Testis (tissue), 3 donors: Measurements from ENCODE around the gene NHSL1. TPM values are rescaled to one million over a fixed set of nuclear protein-coding genes. Genes with fewer than 3 reads are reported as not detected.

Experiments
- DNase-seq: peaks from one replicate; pipeline ENCODE4 v3.0.0-alpha.2; 2019
- H3K27ac ChIP-seq, 2 donors: fragments of 200-600 bp; sonication (generic); one replicate each; pipeline ENCODE4 v1.5.1; 2019
- H3K27me3 ChIP-seq: fragments of 200-600 bp; sonication (generic); one replicate; pipeline ENCODE4 v1.5.1; 2019
- H3K36me3 ChIP-seq: fragments of 200-600 bp; sonication (generic); one replicate; pipeline ENCODE4 v1.5.1; 2017; ENCODE audit warnings: low read depth; ENCODE audit errors: missing control alignments
- H3K4me1 ChIP-seq: fragments of 200-600 bp; sonication (generic); one replicate; pipeline ENCODE4 v1.5.1; 2019
- H3K4me3 ChIP-seq, 2 donors: fragments of 200-600 bp; sonication (generic); one replicate each; pipeline ENCODE4 v1.5.1; 2017 to 2019
- H3K9me3 ChIP-seq: fragments of 200-600 bp; sonication (generic); one replicate; pipeline ENCODE4 v1.5.1; 2017
- POLR2A ChIP-seq: fragments of 450-650 bp; IDR thresholded peaks from one replicate; pipeline ENCODE4 v1.6.1; 2017; ENCODE audit warnings: antibody characterized with exemption, mild to moderate bottlenecking, moderate library complexity
- WGBS, 2 donors: methylation state at CpG; one replicate each; pipeline ENCODE4 v1.1.5; 2018; 5-methylcytosine and 5-hydroxymethylcytosine counted together
- intact Hi-C: fragments of 100-400 bp; cut with DNase I; formaldehyde crosslinking; loops from one replicate; pipeline ENCODE4 v1.15.1; 2023; ENCODE audit warnings: low total_unique reads
- polyA plus RNA-seq: library from polyadenylated mRNA; stranded (reverse); fragments of 350-450 nt; fragmentation: Illumina TruSeq; extraction: RNeasy Lipid Tissue Mini Kit (QIAGEN cat#74804); gene quantifications from one replicate; pipeline ENCODE4 v1.2.3, GENCODE V29; 2014; ENCODE audit warnings: low read depth, low replicate concordance; ENCODE audit not compliant: insufficient read depth
- total RNA-seq, 2 donors: library from RNA; depleted of rRNA; stranded (reverse); fragments of >200 nt; gene quantifications; one replicate each; pipeline ENCODE4 v1.2.3, GENCODE V29; 2016
- TF ChIP-seq, protein P1 (sequence below), 3 experiments: fragments of 450-650 bp in 2 of 3; fragments of 200-600 bp in 1 of 3; sonication (generic) in 1 of 3; IDR thresholded peaks; one replicate each; pipeline ENCODE4 v1.5.1; 2016 to 2019; ENCODE audit warnings: antibody characterized with exemption in 3 of 3, mild to moderate bottlenecking in 2 of 3, moderate library complexity in 1 of 3

NHSL1 gene
- total and polyA plus RNA-seq, 3 donors from 2014 or later = 2.5 to 2.7 (median 2.6) TPM

DNA sequence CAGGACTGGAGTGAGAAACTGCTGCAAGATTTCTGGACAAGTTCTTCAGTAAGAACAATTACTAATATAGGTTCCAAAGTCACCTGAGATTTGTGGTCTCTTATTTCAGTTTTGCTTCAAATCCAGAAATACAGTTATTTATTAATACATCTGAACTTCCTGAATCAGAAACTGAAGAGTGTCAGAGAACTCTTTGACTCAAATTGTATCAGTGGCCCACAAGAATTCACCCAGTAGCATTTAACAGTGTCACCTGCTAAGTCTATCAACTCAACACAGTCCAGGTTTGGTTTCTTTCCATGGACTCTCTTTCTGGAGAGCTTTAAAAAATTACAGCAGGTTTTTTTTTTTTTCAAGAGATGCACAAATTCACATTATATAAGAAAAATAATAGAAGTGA lies 18.8 kb upstream of the NHSL1 start:
- TF ChIP-seq, protein P1, sequence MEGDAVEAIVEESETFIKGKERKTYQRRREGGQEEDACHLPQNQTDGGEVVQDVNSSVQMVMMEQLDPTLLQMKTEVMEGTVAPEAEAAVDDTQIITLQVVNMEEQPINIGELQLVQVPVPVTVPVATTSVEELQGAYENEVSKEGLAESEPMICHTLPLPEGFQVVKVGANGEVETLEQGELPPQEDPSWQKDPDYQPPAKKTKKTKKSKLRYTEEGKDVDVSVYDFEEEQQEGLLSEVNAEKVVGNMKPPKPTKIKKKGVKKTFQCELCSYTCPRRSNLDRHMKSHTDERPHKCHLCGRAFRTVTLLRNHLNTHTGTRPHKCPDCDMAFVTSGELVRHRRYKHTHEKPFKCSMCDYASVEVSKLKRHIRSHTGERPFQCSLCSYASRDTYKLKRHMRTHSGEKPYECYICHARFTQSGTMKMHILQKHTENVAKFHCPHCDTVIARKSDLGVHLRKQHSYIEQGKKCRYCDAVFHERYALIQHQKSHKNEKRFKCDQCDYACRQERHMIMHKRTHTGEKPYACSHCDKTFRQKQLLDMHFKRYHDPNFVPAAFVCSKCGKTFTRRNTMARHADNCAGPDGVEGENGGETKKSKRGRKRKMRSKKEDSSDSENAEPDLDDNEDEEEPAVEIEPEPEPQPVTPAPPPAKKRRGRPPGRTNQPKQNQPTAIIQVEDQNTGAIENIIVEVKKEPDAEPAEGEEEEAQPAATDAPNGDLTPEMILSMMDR (IDR thresholded peaks at IDR 0.05) = no peak
- Histone ChIP-seq H3K4me3 (no peak overlapping the region), H3K36me3 (no peaks in the 10 kb centered on the region), H3K27me3 (no peaks in the 10 kb centered on the region), H3K27ac (no peak overlapping the region), H3K4me1 (no peaks in the 10 kb centered on the region), H3K9me3 (no peaks in the 10 kb centered on the region)
- intact Hi-C loops = no loop called here
- DNase-seq = no peak

GRCh38 chr6:138517635-138518034 lies 18.3 kb upstream of the NHSL1 start:
- no peak overlapping the region for H3K4me3 ChIP-seq
- DNase-seq = peak; percentile 74
- no peak overlapping the region for H3K27ac ChIP-seq
- 98 to 100% methylated on average over 2 to 3 of the region's 3 CpGs for WGBS, 2 donors
- H3K4me1 ChIP-seq = no peaks in the 10 kb centered on the region
- no peaks in the 10 kb centered on the region for H3K9me3 ChIP-seq
- TF ChIP-seq, protein P1 (IDR thresholded peaks at IDR 0.05) = peak; percentile 42 to 56 (median 42)
- TF ChIP-seq POLR2A = no peak
- intact Hi-C loops = no loop called here
- H3K27me3 ChIP-seq = no peaks in the 10 kb centered on the region
- H3K36me3 ChIP-seq = no peaks in the 10 kb centered on the region

- Histone ChIP-seq H3K27ac (no peak overlapping the region), H3K4me1 (no peaks in the 10 kb centered on the region), H3K27me3 (no peaks in the 10 kb centered on the region), H3K9me3 (no peaks in the 10 kb centered on the region), H3K36me3 (no peaks in the 10 kb centered on the region), H3K4me3 (no peak overlapping the region)
- no peak for DNase-seq
- WGBS, 2 donors = 87 to 92% methylated on average over 12 of the region's 12 CpGs
- TF ChIP-seq, protein P1 (IDR thresholded peaks at IDR 0.05) = no peak
- no peak for TF ChIP-seq POLR2A
- intact Hi-C loops = no loop called here
Measured at GRCh38 chr6:138515657-138516248, 16.5 kb upstream of the NHSL1 start.

GRCh38 chr6:138514860-138515540 lies 15.7 kb upstream of the NHSL1 start:
- intact Hi-C loops = no loop called here
- no peak for DNase-seq
- H3K36me3 ChIP-seq = no peaks in the 10 kb centered on the region
- H3K9me3 ChIP-seq = no peaks in the 10 kb centered on the region
- no peak overlapping the region for H3K4me3 ChIP-seq
- no peaks in the 10 kb centered on the region for H3K4me1 ChIP-seq
- H3K27me3 ChIP-seq = no peaks in the 10 kb centered on the region
- no peak for TF ChIP-seq POLR2A
- TF ChIP-seq, protein P1 (IDR thresholded peaks at IDR 0.05) = no peak
- no peak overlapping the region for H3K27ac ChIP-seq
- 91 to 96% methylated on average over 9 of the region's 9 CpGs for WGBS, 2 donors

- H3K9me3 ChIP-seq = no peaks in the 10 kb centered on the region
- WGBS, 2 donors = 59 to 75% methylated on average over 8 of the region's 8 CpGs
- intact Hi-C loops = no loop called here
- no peaks in the 10 kb centered on the region for H3K27me3 ChIP-seq
- H3K27ac ChIP-seq = no peak overlapping the region
- H3K4me3 ChIP-seq = no peak overlapping the region
- no peak for TF ChIP-seq POLR2A
- TF ChIP-seq, protein P1 (IDR thresholded peaks at IDR 0.05) = no peak
- no peak for DNase-seq
- H3K4me1 ChIP-seq = no peaks in the 10 kb centered on the region
- no peaks in the 10 kb centered on the region for H3K36me3 ChIP-seq
Measured at GRCh38 chr6:138512609-138513008, 13.3 kb upstream of the NHSL1 start.
